ENCODE measurements around the gene VWA3A.

- TF ChIP-seq CTCF (IDR thresholded peaks at IDR 0.05) (no peak), POLR2A (IDR thresholded peaks at IDR 0.05) (no peak)
These were observed 41.4 kb upstream of the VWA3A start for GRCh38 chr16:22050963-22051362.
